Neural cell (in vitro differentiated cells): ENCODE results near the gene NPS. TPM values are rescaled to one million over a fixed set of nuclear protein-coding genes. Genes with fewer than 3 reads are reported as not detected.

Source experiments
- H2AFZ ChIP-seq: fragments of 200-600, 300-800 bp; sonication (generic), shearing (Covaris generic); 2 replicates; pipeline ENCODE4 v1.6.0; 2014; ENCODE audit warnings: low read depth, mild to moderate bottlenecking, antibody characterized with exemption, low read length, moderate library complexity
- H3F3A ChIP-seq: fragments of 200-600 bp; shearing (Covaris generic); 2 replicates; pipeline ENCODE4 v1.6.1; 2016; ENCODE audit warnings: mild to moderate bottlenecking, moderate library complexity, mixed read lengths, antibody characterized with exemption, low read length; ENCODE audit not compliant: insufficient read depth, poor library complexity, severe bottlenecking
- H3K27ac ChIP-seq: fragments of 200-600, 300-800 bp; sonication (generic), shearing (Covaris generic); 2 replicates; pipeline ENCODE4 v1.5.1; 2014; ENCODE audit warnings: mild to moderate bottlenecking, low read length, moderate library complexity
- H3K27me3 ChIP-seq: fragments of 300-800, 200-600 bp; sonication (generic), shearing (Covaris generic); 2 replicates; pipeline ENCODE4 v1.6.0; 2014; ENCODE audit warnings: mild to moderate bottlenecking, low read depth, low read length, moderate library complexity; ENCODE audit not compliant: insufficient read depth
- H3K36me3 ChIP-seq: fragments of 300-800, 200-600 bp; sonication (generic), shearing (Covaris generic); 2 replicates; pipeline ENCODE4 v1.5.1; 2014; ENCODE audit warnings: mild to moderate bottlenecking, antibody characterized with exemption, low read length, moderate library complexity; ENCODE audit not compliant: insufficient read depth
- H3K4me2 ChIP-seq: fragments of 300-800, 200-600 bp; sonication (generic), shearing (Covaris generic); 2 replicates; pipeline ENCODE4 v1.6.0; 2014; ENCODE audit warnings: mild to moderate bottlenecking, low read length
- H3K4me3 ChIP-seq: fragments of 300-800, 200-600 bp; sonication (generic), shearing (Covaris generic); 2 replicates; pipeline ENCODE4 v1.5.1; 2014; ENCODE audit warnings: mild to moderate bottlenecking, low read length, moderate library complexity
- H3K79me2 ChIP-seq: fragments of 200-600 bp; shearing (Covaris generic); replicated peaks from 2 replicates; pipeline ENCODE4 v1.6.0; 2014; ENCODE audit warnings: mild to moderate bottlenecking, low read length, moderate library complexity; ENCODE audit not compliant: insufficient read depth
- H3K9ac ChIP-seq: fragments of 300-800, 200-600 bp; sonication (generic), shearing (Covaris generic); 2 replicates; pipeline ENCODE4 v1.6.1; 2016; ENCODE audit warnings: mild to moderate bottlenecking, low read length, mixed read lengths
- H3K9me2 ChIP-seq: fragments of 200-600 bp; shearing (Covaris generic); 2 replicates; pipeline ENCODE4 v1.6.1; 2016; ENCODE audit warnings: mild to moderate bottlenecking, low read length, mixed read lengths; ENCODE audit not compliant: insufficient read depth
- H3K9me3 ChIP-seq: fragments of 200-600, 300-800 bp; sonication (generic), shearing (Covaris generic); 2 replicates; pipeline ENCODE4 v1.6.1; 2016; ENCODE audit warnings: mild to moderate bottlenecking, mixed run types, low read length, moderate library complexity, mixed read lengths
- H4K20me1 ChIP-seq: fragments of 200-600 bp; shearing (Covaris generic); 2 replicates; pipeline ENCODE4 v1.6.1; 2016; ENCODE audit warnings: mild to moderate bottlenecking, mixed run types; ENCODE audit not compliant: insufficient read depth
- CTCF ChIP-seq: fragments of 450-650 bp; IDR thresholded peaks from 2 replicates; pipeline ENCODE4 v1.5.1; 2014; ENCODE audit warnings: antibody characterized with exemption, mild to moderate bottlenecking, moderate library complexity; ENCODE audit not compliant: poor library complexity, severe bottlenecking
- EP300 ChIP-seq: fragments of 450-650 bp; conservative IDR thresholded peaks from 2 replicates; pipeline ENCODE4 v1.6.1; 2014; ENCODE audit warnings: antibody characterized with exemption, mild to moderate bottlenecking, moderate library complexity; ENCODE audit not compliant: poor library complexity, severe bottlenecking
- EZH2 ChIP-seq: fragments of 200-600, 300-800 bp; shearing (Covaris generic), sonication (generic); IDR thresholded peaks from 2 replicates; pipeline ENCODE4 v1.6.1; 2014; ENCODE audit warnings: antibody characterized with exemption, low read length, borderline replicate concordance, mild to moderate bottlenecking; ENCODE audit not compliant: insufficient read depth, poor library complexity, severe bottlenecking
- MXI1 ChIP-seq: fragments of 450-650 bp; conservative IDR thresholded peaks from 2 replicates; pipeline ENCODE4 v1.6.1; 2014; ENCODE audit warnings: antibody characterized with exemption, mild to moderate bottlenecking; ENCODE audit not compliant: poor library complexity, severe bottlenecking
- POLR2AphosphoS5 ChIP-seq: IDR thresholded peaks from 2 replicates; pipeline ENCODE4 v1.6.1; 2012
- RAD21 ChIP-seq: fragments of 450-650 bp; conservative IDR thresholded peaks from 2 replicates; pipeline ENCODE4 v1.6.1; 2014; ENCODE audit warnings: antibody characterized with exemption, mild to moderate bottlenecking, moderate library complexity
- SMC3 ChIP-seq: fragments of 450-650 bp; conservative IDR thresholded peaks from 2 replicates; pipeline ENCODE4 v1.6.1; 2014; ENCODE audit warnings: antibody characterized with exemption, mild to moderate bottlenecking, moderate library complexity; ENCODE audit not compliant: poor library complexity
- TAF1 ChIP-seq: IDR thresholded peaks from 2 replicates; pipeline ENCODE4 v1.6.1; 2012; ENCODE audit warnings: low read depth
- polyA plus RNA-seq: library from polyadenylated mRNA; depleted of rRNA; stranded (reverse); fragments of >200 nt; gene quantifications from 2 replicates; pipeline ENCODE4 v1.2.3, GENCODE V29; 2014
- TF ChIP-seq, protein P1 (sequence below): IDR thresholded peaks from 2 replicates; pipeline ENCODE4 v1.6.1; 2012; ENCODE audit warnings: borderline replicate concordance

NPS gene
- polyA plus RNA-seq, 1 donor from 2014 or later: not detected

DNA sequence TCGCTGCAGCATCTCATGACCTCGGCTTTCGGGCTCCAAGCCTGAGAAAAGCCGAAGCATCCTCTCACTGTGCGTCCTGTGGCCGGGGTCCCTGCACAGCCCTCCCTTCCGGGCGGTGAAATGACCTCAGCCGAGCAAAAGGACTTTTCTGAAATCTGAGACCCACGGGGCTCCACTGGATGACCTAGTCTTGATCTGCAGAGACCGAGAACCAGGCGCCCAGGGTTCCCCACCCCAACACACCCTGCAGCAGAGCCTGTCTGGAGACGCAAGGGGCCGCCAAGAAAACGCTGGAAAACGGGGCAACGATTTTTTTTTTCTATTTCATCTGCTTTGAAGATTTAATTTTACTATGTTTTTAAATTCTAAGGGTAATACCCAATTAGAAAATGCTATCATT lies 31.7 kb downstream of the NPS start:
- no peak overlapping the region for H3K27ac ChIP-seq
- H3K27me3 ChIP-seq: no peaks in the 10 kb centered on the region
- H3K4me2 ChIP-seq: no peak overlapping the region
- H2AFZ ChIP-seq: no peak overlapping the region
- no peaks in the 10 kb centered on the region for H3K36me3 ChIP-seq
- no peaks in the 10 kb centered on the region for H3K9me3 ChIP-seq
- no peak overlapping the region for H3K4me3 ChIP-seq
- H3K79me2 ChIP-seq: no peaks in the 10 kb centered on the region
- H3F3A ChIP-seq: no peaks in the 10 kb centered on the region
- no peaks in the 10 kb centered on the region for H4K20me1 ChIP-seq
- no peaks in the 10 kb centered on the region for H3K9me2 ChIP-seq
- TF ChIP-seq TAF1 (no peak), SMC3 (no peak), MXI1 (no peak), CTCF (no peak), EZH2 (no peak), POLR2AphosphoS5 (no peak)
- H3K9ac ChIP-seq: no peak overlapping the region

DNA sequence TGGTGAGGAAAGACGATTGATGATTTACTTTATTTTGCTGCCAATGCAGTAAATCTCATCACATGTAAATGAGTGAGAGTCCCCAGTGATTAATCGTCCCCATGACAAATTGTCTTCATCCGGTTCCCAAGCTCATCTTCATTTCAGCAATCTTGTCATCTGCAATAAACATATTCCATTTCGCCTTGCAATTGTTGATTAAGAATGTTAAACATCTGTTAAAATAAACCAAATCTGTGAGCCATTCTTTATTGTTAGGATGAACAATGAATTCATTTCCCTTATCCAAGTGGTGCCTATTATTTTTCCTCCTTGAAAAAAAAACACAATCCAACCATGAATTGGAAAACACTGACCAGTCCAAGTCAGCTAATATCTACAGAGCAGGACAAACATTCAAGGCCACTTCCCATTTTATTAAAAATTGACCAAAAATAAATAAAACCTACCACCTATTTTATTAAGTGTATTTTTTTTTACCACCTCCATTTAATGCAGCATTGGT lies 36.5 kb downstream of the NPS start:
- Histone ChIP-seq H3K4me3 (no peak overlapping the region), H3K27ac (no peak overlapping the region), H3K36me3 (no peaks in the 10 kb centered on the region), H2AFZ (no peak overlapping the region), H3K9me3 (peaks cover 4% of the 10 kb centered on the region), H3K9ac (no peak overlapping the region), H3K27me3 (no peaks in the 10 kb centered on the region), H3K9me2 (no peaks in the 10 kb centered on the region), H3K4me2 (no peak overlapping the region), H3F3A (no peaks in the 10 kb centered on the region), H3K79me2 (no peaks in the 10 kb centered on the region), H4K20me1 (no peaks in the 10 kb centered on the region)
- no peak for TF ChIP-seq MXI1
- TF ChIP-seq EZH2: no peak
- TF ChIP-seq POLR2AphosphoS5: no peak
- no peak for TF ChIP-seq EP300
- TF ChIP-seq TAF1: no peak

GRCh38 chr10:127587668-127588365 lies 38.7 kb downstream of the NPS start:
- H3K79me2 ChIP-seq: no peaks in the 10 kb centered on the region
- H4K20me1 ChIP-seq: no peaks in the 10 kb centered on the region
- H3K27me3 ChIP-seq: no peaks in the 10 kb centered on the region
- no peaks in the 10 kb centered on the region for H3F3A ChIP-seq
- H3K36me3 ChIP-seq: no peaks in the 10 kb centered on the region
- H2AFZ ChIP-seq: no peak overlapping the region
- no peaks in the 10 kb centered on the region for H3K9me2 ChIP-seq
- H3K9me3 ChIP-seq: peaks cover 4% of the 10 kb centered on the region
- TF ChIP-seq RAD21: no peak
- TF ChIP-seq SMC3: no peak
- no peak for TF ChIP-seq POLR2AphosphoS5
- TF ChIP-seq TAF1: no peak
- TF ChIP-seq EZH2: no peak
- TF ChIP-seq CTCF: no peak
- TF ChIP-seq MXI1: no peak
- TF ChIP-seq EP300: no peak
- TF ChIP-seq, protein P1, sequence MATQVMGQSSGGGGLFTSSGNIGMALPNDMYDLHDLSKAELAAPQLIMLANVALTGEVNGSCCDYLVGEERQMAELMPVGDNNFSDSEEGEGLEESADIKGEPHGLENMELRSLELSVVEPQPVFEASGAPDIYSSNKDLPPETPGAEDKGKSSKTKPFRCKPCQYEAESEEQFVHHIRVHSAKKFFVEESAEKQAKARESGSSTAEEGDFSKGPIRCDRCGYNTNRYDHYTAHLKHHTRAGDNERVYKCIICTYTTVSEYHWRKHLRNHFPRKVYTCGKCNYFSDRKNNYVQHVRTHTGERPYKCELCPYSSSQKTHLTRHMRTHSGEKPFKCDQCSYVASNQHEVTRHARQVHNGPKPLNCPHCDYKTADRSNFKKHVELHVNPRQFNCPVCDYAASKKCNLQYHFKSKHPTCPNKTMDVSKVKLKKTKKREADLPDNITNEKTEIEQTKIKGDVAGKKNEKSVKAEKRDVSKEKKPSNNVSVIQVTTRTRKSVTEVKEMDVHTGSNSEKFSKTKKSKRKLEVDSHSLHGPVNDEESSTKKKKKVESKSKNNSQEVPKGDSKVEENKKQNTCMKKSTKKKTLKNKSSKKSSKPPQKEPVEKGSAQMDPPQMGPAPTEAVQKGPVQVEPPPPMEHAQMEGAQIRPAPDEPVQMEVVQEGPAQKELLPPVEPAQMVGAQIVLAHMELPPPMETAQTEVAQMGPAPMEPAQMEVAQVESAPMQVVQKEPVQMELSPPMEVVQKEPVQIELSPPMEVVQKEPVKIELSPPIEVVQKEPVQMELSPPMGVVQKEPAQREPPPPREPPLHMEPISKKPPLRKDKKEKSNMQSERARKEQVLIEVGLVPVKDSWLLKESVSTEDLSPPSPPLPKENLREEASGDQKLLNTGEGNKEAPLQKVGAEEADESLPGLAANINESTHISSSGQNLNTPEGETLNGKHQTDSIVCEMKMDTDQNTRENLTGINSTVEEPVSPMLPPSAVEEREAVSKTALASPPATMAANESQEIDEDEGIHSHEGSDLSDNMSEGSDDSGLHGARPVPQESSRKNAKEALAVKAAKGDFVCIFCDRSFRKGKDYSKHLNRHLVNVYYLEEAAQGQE: no peak
- no peak overlapping the region for H3K27ac ChIP-seq
- no peak overlapping the region for H3K9ac ChIP-seq
- no peak overlapping the region for H3K4me3 ChIP-seq
- H3K4me2 ChIP-seq: no peak overlapping the region
